ENCODE data around the gene RAP1GAP.
A peak's percentile ranks its signal among the peaks of the same experiment; 100 is the strongest.

The RAP1GAP gene

GRCh38 chr1:21626921-21627339, 42.2 kb downstream of the RAP1GAP start:
- DNase-seq: no peak

- DNase-seq: no peak
Measured at GRCh38 chr1:21625390-21626190, 43.6 kb downstream of the RAP1GAP start.

GRCh38 chr1:21624571-21625389, 44.4 kb downstream of the RAP1GAP start:
- no peak for DNase-seq

- DNase-seq: peak; percentile 43
Measured at GRCh38 chr1:21623410-21623961, 45.7 kb downstream of the RAP1GAP start.

- peak; percentile 49 for DNase-seq
Measured at GRCh38 chr1:21622466-21623315, 46.5 kb downstream of the RAP1GAP start.

GRCh38 chr1:21621761-21622436, 47.3 kb downstream of the RAP1GAP start:
- no peak for DNase-seq

- DNase-seq: no peak
Measured at GRCh38 chr1:21621051-21621450, 48.1 kb downstream of the RAP1GAP start.

- peak; percentile 61 for DNase-seq
Measured at GRCh38 chr1:21620496-21620895, 48.7 kb downstream of the RAP1GAP start.

GRCh38 chr1:21620011-21620410, 49.1 kb downstream of the RAP1GAP start:
- no peak for DNase-seq

- DNase-seq: no peak
Measured at GRCh38 chr1:21619375-21619947, 49.7 kb downstream of the RAP1GAP start.

- no peak for DNase-seq
Measured at GRCh38 chr1:21618561-21619374, 50.4 kb downstream of the RAP1GAP start.

- DNase-seq: no peak
Measured at GRCh38 chr1:21618059-21618458, 51.1 kb downstream of the RAP1GAP start.

GRCh38 chr1:21617126-21617738, 51.9 kb downstream of the RAP1GAP start:
- DNase-seq: no peak

GRCh38 chr1:21616372-21616771, 52.8 kb downstream of the RAP1GAP start:
- DNase-seq: no peak

- no peak for DNase-seq
Measured at GRCh38 chr1:21614419-21615115, 54.6 kb downstream of the RAP1GAP start.

GRCh38 chr1:21613072-21613867, 55.9 kb downstream of the RAP1GAP start:
- DNase-seq: no peak

- no peak for DNase-seq
Measured at GRCh38 chr1:21612057-21612456, 57.1 kb downstream of the RAP1GAP start.

All from right kidney (tissue), 1 donor.